ENCODE results near the gene KRTAP9-4.
"Not testable (repeated sequence)": the region's sequence is repeated elsewhere in the genome, so short reads cannot be mapped to it uniquely, and the experiment has no call there.

Gene KRTAP9-4

GRCh38 chr17:41249637-41250240, at the start of gene KRTAP9-4:
TSS of gene KRTAP9-4 (plus strand) at chr17:41249687. CDS start at chr17:41249721, 34 bp downstream.
- not testable (repeated sequence) for H3K4me3 ChIP-seq (ENCODE audit: low read depth, low read length); DNase-seq (ENCODE audit: low read depth)

DNA sequence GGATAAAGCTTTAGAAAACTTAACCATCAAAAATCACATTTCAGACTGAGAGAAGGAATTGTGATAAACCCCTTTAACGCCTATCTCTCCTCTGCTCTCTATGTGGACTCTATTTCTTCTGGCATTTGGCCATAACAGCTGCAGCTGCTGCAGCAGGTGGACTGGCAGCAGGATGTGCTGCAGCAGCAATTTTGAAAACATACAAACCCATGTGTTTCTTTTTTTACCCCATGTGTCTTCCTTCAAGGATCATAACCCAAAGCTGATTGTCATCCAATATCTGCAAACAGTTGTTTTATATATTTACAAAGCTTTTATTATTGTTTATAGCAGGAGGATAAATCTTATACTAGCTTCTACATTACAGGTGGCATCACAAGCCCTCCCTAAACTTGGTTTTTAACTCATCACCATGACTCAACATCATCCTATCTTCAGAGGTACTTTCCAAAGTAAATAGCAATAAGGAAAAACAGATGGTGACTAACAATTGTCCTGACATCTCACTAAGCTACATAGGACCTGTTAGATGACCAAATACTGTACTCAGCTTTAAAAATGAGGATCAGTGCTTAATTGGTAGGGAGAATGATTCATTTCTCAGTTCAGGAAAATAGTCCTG, 37.5 kb upstream of the KRTAP9-4 start:
- TF ChIP-seq CTCF (IDR thresholded peaks at IDR 0.05; ENCODE audit: insufficient read depth, low read depth, low read length, missing control alignments), result no peak
- no peak overlapping the region for H3K4me3 ChIP-seq (ENCODE audit: low read depth, low read length)
- DNase-seq (ENCODE audit: low read depth), result no peak

DNA sequence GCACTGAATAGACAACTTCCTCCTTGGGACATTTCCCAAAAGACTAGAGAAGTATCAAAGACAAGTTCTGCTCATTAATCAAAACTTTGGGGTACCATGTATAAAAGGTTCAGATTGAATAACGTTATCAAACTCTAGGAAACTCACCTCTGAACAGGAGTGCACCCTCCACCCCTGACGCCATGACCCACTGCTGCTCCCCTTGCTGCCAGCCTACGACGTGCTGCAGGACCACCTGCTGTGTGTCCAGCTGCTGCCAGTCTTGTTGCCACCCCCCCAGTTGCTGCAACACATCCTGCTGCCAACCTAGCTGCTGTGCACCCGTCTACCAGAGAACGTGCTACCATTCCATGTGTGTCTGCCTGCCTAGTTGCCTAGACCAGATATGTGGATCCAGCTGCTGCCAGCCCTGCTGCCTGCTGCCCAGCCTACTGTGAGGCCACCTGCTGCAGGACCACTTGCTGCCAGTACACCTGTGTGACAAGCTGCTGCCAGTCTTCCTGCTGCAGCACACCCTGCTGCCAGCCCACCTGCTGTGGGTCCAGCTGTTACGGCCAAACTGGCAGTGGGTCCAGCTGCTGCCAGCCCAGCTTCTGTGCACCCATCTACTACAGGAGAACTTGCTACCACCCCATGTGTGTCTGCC, 36.8 kb upstream of the KRTAP9-4 start:
- no peak for DNase-seq (ENCODE audit: low read depth)
- H3K4me3 ChIP-seq (ENCODE audit: low read depth, low read length), result no peak overlapping the region
- TF ChIP-seq CTCF (IDR thresholded peaks at IDR 0.05; ENCODE audit: insufficient read depth, low read depth, low read length, missing control alignments), result no peak

GRCh38 chr17:41215681-41216080, 33.8 kb upstream of the KRTAP9-4 start:
- no peak for DNase-seq (ENCODE audit: low read depth)
- no peak overlapping the region for H3K4me3 ChIP-seq (ENCODE audit: low read depth, low read length)
- TF ChIP-seq CTCF (IDR thresholded peaks at IDR 0.05; ENCODE audit: insufficient read depth, low read depth, low read length, missing control alignments), result no peak

- no peak for DNase-seq (ENCODE audit: low read depth)
- no peak overlapping the region for H3K4me3 ChIP-seq (ENCODE audit: low read depth, low read length)
- TF ChIP-seq CTCF (IDR thresholded peaks at IDR 0.05; ENCODE audit: insufficient read depth, low read depth, low read length, missing control alignments), result no peak
Observed at GRCh38 chr17:41223821-41224220, 25.7 kb upstream of the KRTAP9-4 start.

DNA sequence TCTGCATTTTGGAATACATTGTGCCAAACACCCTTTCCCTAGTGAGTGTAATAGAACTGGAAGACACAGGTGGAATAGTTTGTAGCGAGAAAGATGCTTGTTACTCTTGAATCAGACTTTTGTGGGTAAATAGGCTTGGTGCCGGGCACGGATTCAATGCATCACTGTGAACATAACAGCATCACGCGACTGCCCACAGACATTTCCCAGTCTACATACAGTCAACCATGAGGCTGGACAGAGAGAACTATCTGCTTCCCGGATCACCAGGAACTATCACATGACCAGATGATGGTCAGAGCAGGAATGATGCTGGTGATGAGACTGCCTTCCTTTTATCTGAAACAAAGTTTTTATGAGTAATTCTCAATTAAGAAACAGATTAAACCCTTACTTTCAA, 23.4 kb upstream of the KRTAP9-4 start:
- H3K4me3 ChIP-seq (ENCODE audit: low read depth, low read length), result no peak overlapping the region
- no peak for TF ChIP-seq CTCF (IDR thresholded peaks at IDR 0.05; ENCODE audit: insufficient read depth, low read depth, low read length, missing control alignments)
- DNase-seq (ENCODE audit: low read depth), result no peak

DNA sequence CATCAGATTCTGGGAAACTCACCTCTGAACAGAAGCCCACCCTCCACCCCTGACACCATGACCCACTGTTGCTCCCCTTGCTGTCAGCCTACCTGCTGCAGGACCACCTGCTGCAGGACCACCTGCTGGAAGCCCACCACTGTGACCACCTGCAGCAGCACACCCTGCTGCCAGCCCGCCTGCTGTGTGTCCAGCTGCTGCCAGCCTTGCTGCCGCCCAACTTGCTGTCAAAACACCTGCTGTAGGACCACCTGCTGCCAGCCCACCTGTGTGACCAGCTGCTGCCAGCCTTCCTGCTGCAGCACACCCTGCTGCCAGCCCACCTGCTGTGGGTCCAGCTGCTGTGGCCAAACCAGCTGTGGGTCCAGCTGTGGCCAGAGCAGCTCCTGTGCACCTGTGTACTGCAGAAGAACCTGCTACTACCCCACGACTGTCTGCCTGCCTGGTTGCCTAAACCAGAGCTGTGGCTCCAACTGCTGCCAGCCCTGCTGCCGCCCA, 22.8 kb upstream of the KRTAP9-4 start, which contains the start of gene KRTAP9-2:
Gene KRTAP9-2, plus strand, starts transcription at position 51 of the 498 bp plus-strand sequence. Its CDS starts 7 bp downstream, at position 58.
- H3K4me3 ChIP-seq (ENCODE audit: low read depth, low read length); DNase-seq (ENCODE audit: low read depth): not testable (repeated sequence)
